GM23338 (cell line): Measurements from ENCODE around the gene USP46. TPM values are rescaled to one million over a fixed set of nuclear protein-coding genes. Genes with fewer than 3 reads are reported as not detected.

Source experiments
- ATAC-seq: fragments of 200-7000 bp; cut with Tn5 transposase; 3 replicates; pipeline ENCODE4 v1.9.1; 2020
- DNase-seq: peaks from one replicate; pipeline ENCODE4 v3.0.0-alpha.2; 2015; ENCODE audit warnings: low spot score
- H2AFZ ChIP-seq: fragments of 200-600 bp; sonication (generic); 2 replicates; pipeline ENCODE4 v1.8.0; 2016; ENCODE audit warnings: antibody characterized with exemption, mild to moderate bottlenecking, moderate library complexity
- H3F3A ChIP-seq: fragments of 200-600 bp; sonication (generic); replicated peaks from 2 replicates; pipeline ENCODE4 v1.8.0; 2017; ENCODE audit warnings: antibody characterized with exemption, mixed run types, low read depth
- H3K27ac ChIP-seq: fragments of 200-600 bp; sonication (generic); 2 replicates; pipeline ENCODE4 v1.6.1; 2016; ENCODE audit warnings: low read depth
- H3K27me3 ChIP-seq: fragments of 200-600 bp; sonication (generic); 2 replicates; pipeline ENCODE4 v1.8.0; 2016; ENCODE audit warnings: mild to moderate bottlenecking, mixed run types, moderate library complexity; ENCODE audit not compliant: insufficient read depth
- H3K36me3 ChIP-seq: fragments of 200-600 bp; sonication (generic); 2 replicates; pipeline ENCODE4 v1.8.0; 2016; ENCODE audit warnings: mild to moderate bottlenecking; ENCODE audit not compliant: insufficient read depth
- H3K4me1 ChIP-seq: fragments of 200-600 bp; sonication (generic); 2 replicates; pipeline ENCODE4 v1.8.0; 2016; ENCODE audit warnings: mild to moderate bottlenecking, moderate library complexity; ENCODE audit not compliant: insufficient read depth
- H3K4me2 ChIP-seq: fragments of 200-600 bp; sonication (generic); 2 replicates; pipeline ENCODE4 v1.7.1; 2017; ENCODE audit warnings: mixed run types
- H3K4me3 ChIP-seq: fragments of 200-600 bp; sonication (generic); 2 replicates; pipeline ENCODE4 v1.6.1; 2016; ENCODE audit warnings: mixed run types
- H3K79me2 ChIP-seq: fragments of 200-600 bp; sonication (generic); replicated peaks from 2 replicates; pipeline ENCODE4 v1.8.0; 2017; ENCODE audit warnings: mild to moderate bottlenecking; ENCODE audit not compliant: insufficient read depth
- H3K9me2 ChIP-seq: fragments of 200-600 bp; sonication (generic); 2 replicates; pipeline ENCODE4 v1.8.0; 2017; ENCODE audit not compliant: insufficient read depth
- H4K20me1 ChIP-seq: fragments of 200-600 bp; sonication (generic); replicated peaks from 2 replicates; pipeline ENCODE4 v1.8.0; 2017; ENCODE audit warnings: mild to moderate bottlenecking; ENCODE audit not compliant: insufficient read depth
- H3K27ac Mint-ChIP-seq: 2 replicates; pipeline ENCODE4 v1.8.0; 2020; ENCODE audit warnings: inconsistent platforms, mild to moderate bottlenecking, moderate library complexity, mixed read lengths
- H3K27me3 Mint-ChIP-seq: 3 replicates; pipeline ENCODE4 v1.8.0; 2022; ENCODE audit warnings: low read depth, mild to moderate bottlenecking, moderate library complexity, mixed read lengths, inconsistent platforms; ENCODE audit not compliant: insufficient read depth, poor library complexity
- H3K36me3 Mint-ChIP-seq: 3 replicates; pipeline ENCODE4 v1.8.0; 2021; ENCODE audit warnings: low read depth, mild to moderate bottlenecking, inconsistent platforms, moderate library complexity, mixed read lengths
- H3K4me1 Mint-ChIP-seq: 3 replicates; pipeline ENCODE4 v1.8.0; 2020; ENCODE audit warnings: mild to moderate bottlenecking, inconsistent platforms, mixed read lengths
- H3K4me3 Mint-ChIP-seq: 3 replicates; pipeline ENCODE4 v1.8.0; 2021; ENCODE audit warnings: moderate library complexity, mild to moderate bottlenecking, inconsistent platforms, mixed read lengths
- H3K9me3 Mint-ChIP-seq: 3 replicates; pipeline ENCODE4 v1.8.0; 2020; ENCODE audit warnings: moderate library complexity, mild to moderate bottlenecking, inconsistent platforms, mixed read lengths
- CREB1 ChIP-seq: fragments of 250-450 bp; sonication (Bioruptor Pico); IDR thresholded peaks from 2 replicates; pipeline ENCODE4 v1.5.0; 2020; ENCODE audit warnings: low read depth, mild to moderate bottlenecking, moderate library complexity
- ETS1 ChIP-seq: IDR thresholded peaks from 2 replicates; pipeline ENCODE4 v1.6.1; 2016; ENCODE audit warnings: antibody characterized with exemption
- EZH2 ChIP-seq: fragments of 200-600 bp; sonication (generic); IDR thresholded peaks from one replicate; pipeline ENCODE4 v1.8.0; 2017; ENCODE audit warnings: antibody characterized with exemption, mild to moderate bottlenecking, low read depth; ENCODE audit not compliant: unreplicated experiment
- EZH2phosphoT487 ChIP-seq: fragments of 200-600 bp; sonication (generic); IDR thresholded peaks from one replicate; pipeline ENCODE4 v1.8.1; 2018; ENCODE audit warnings: antibody characterized with exemption; ENCODE audit not compliant: unreplicated experiment
- JUNB ChIP-seq: IDR thresholded peaks from one replicate; pipeline ENCODE4 v1.6.1; 2016; ENCODE audit warnings: antibody characterized with exemption; ENCODE audit not compliant: unreplicated experiment
- NANOG ChIP-seq: IDR thresholded peaks from 2 replicates; pipeline ENCODE4 v1.6.1; 2016; ENCODE audit warnings: antibody characterized with exemption, borderline replicate concordance
- POLR2AphosphoS5 ChIP-seq: IDR thresholded peaks from 2 replicates; pipeline ENCODE4 v1.6.1; 2016; ENCODE audit warnings: antibody characterized with exemption, low read depth
- REST ChIP-seq: IDR thresholded peaks from one replicate; pipeline ENCODE4 v1.6.1; 2018; ENCODE audit warnings: antibody characterized with exemption; ENCODE audit not compliant: unreplicated experiment
- STAT1 ChIP-seq: IDR thresholded peaks from one replicate; pipeline ENCODE4 v1.6.1; 2016; ENCODE audit warnings: antibody characterized with exemption; ENCODE audit not compliant: unreplicated experiment
- ZNF114 ChIP-seq: fragments of 250-450 bp; sonication (Bioruptor Pico); IDR thresholded peaks from 2 replicates; pipeline ENCODE4 v1.5.0; 2020; ENCODE audit warnings: mild to moderate bottlenecking, moderate library complexity
- ZNF462 ChIP-seq: fragments of 250-450 bp; sonication (Bioruptor Pico); IDR thresholded peaks from 2 replicates; pipeline ENCODE4 v1.5.0; 2020; ENCODE audit warnings: mild to moderate bottlenecking, moderate library complexity
- polyA plus RNA-seq: library from polyadenylated mRNA; unstranded; fragments of >200 nt; fragmentation: Nextera tagmentation; extraction: Ambion mirVana; gene quantifications from 2 replicates; pipeline ENCODE4 v1.2.1, GENCODE V29; 2016
- total RNA-seq: library from RNA; depleted of rRNA; stranded (reverse); fragments of >200 nt; shearing (Covaris generic); gene quantifications from 2 replicates; pipeline ENCODE4 v1.2.3, GENCODE V29; 2014

USP46 gene
- total and polyA plus RNA-seq, 2 experiments from 2014 or later = 40.5 to 59.4 TPM

- TF ChIP-seq REST (no peak), EZH2phosphoT487 (no peak)
Measured at GRCh38 chr4:52576326-52576725, 82.8 kb downstream of the USP46 start (continued).

GRCh38 chr4:52575406-52575805 lies 83.7 kb downstream of the USP46 start:
- no peak for ATAC-seq
- Mint-ChIP-seq H3K4me3 (no peak overlapping the region), H3K27me3 (no peaks in the 10 kb centered on the region), H3K4me1 (0 out of 3 replicates have a peak, but pooled peaks cover 2% of the 10 kb centered on the region), H3K27ac (no peak overlapping the region), H3K36me3 (no peaks in the 10 kb centered on the region), H3K9me3 (no peaks in the 10 kb centered on the region)
- H3K4me2 ChIP-seq = no peak overlapping the region
- peaks cover 3% of the 10 kb centered on the region for H3K4me1 ChIP-seq
- no peak overlapping the region for H3K4me3 ChIP-seq
- DNase-seq = no peak
- H3K36me3 ChIP-seq = no peaks in the 10 kb centered on the region
- H3K27ac ChIP-seq = no peak overlapping the region
- 0 out of 2 replicates have a peak, but pooled peaks cover 3% of the 10 kb centered on the region for H3K9me2 ChIP-seq
- no peaks in the 10 kb centered on the region for H3K27me3 ChIP-seq
- no peaks in the 10 kb centered on the region for H3K79me2 ChIP-seq
- H2AFZ ChIP-seq = no peak overlapping the region
- H4K20me1 ChIP-seq = no peaks in the 10 kb centered on the region
- no peaks in the 10 kb centered on the region for H3F3A ChIP-seq
- TF ChIP-seq EZH2 (no peak), ZNF114 (CRISPR knock-in tag) (no peak), JUNB (no peak), NANOG (no peak), REST (no peak), CREB1 (CRISPR knock-in tag) (no peak), POLR2AphosphoS5 (no peak), STAT1 (no peak), EZH2phosphoT487 (no peak), ETS1 (no peak), ZNF462 (CRISPR knock-in tag) (no peak)
